ENCODE results near the gene PSMB9. TPM values are rescaled to one million over a fixed set of nuclear protein-coding genes. Genes with fewer than 3 reads are reported as not detected.

The PSMB9 gene
- total RNA-seq, 1 experiment from 2014 or later: 66.0 TPM

Other genes with a start within 250 kb of the PSMB9 start
- not detected in 2 replicates for gene HLA-DQA1, start 216.8 kb upstream of the PSMB9 start, total RNA-seq (2014; rRNA removed; shearing (Covaris generic))
- not detected in 2 replicates for gene HLA-DQB1, start 187.5 kb upstream of the PSMB9 start, total RNA-seq (2014; rRNA removed; shearing (Covaris generic))
- gene HLA-DQA2, start 112.8 kb upstream of the PSMB9 start, total RNA-seq (2014; rRNA removed; shearing (Covaris generic)): not detected in 2 replicates
- gene HLA-DQB2, start 90.7 kb upstream of the PSMB9 start, total RNA-seq (2014; rRNA removed; shearing (Covaris generic)): not detected in 2 replicates
- gene HLA-DOB, start 37.2 kb upstream of the PSMB9 start, total RNA-seq (2014; rRNA removed; shearing (Covaris generic)): 0.32 TPM in 1 of 2 replicates, not detected in the other
- 18.5 and 34.2 TPM in 2 replicates for gene TAP2, start 15.5 kb upstream of the PSMB9 start, total RNA-seq (2014; rRNA removed; shearing (Covaris generic))
- gene PSMB8, start 10.1 kb upstream of the PSMB9 start, total RNA-seq (2014; rRNA removed; shearing (Covaris generic)): 107 and 118 TPM in 2 replicates
- 92.8 and 106 TPM in 2 replicates for gene TAP1, start 488 bp upstream of the PSMB9 start, total RNA-seq (2014; rRNA removed; shearing (Covaris generic))
- not detected in 2 replicates for gene HLA-DMB, start 86.8 kb downstream of the PSMB9 start, total RNA-seq (2014; rRNA removed; shearing (Covaris generic))
- 0.24 TPM in 1 of 2 replicates, not detected in the other for gene HLA-DMA, start 98.9 kb downstream of the PSMB9 start, total RNA-seq (2014; rRNA removed; shearing (Covaris generic))
- 76.3 and 118 TPM in 2 replicates for gene BRD2, start 114.4 kb downstream of the PSMB9 start, total RNA-seq (2014; rRNA removed; shearing (Covaris generic))
- gene HLA-DOA, start 155.4 kb downstream of the PSMB9 start, total RNA-seq (2014; rRNA removed; shearing (Covaris generic)): not detected in 2 replicates
- gene HLA-DPA1, start 219.5 kb downstream of the PSMB9 start, total RNA-seq (2014; rRNA removed; shearing (Covaris generic)): not detected in 2 replicates
- gene HLA-DPB1, start 221.8 kb downstream of the PSMB9 start, total RNA-seq (2014; rRNA removed; shearing (Covaris generic)): not detected in 2 replicates

Data from SJSA1 (cell line).